COLO668 (cell line): ENCODE results near the gene DDX28.
A peak's percentile ranks its signal among the peaks of the same experiment; 100 is the strongest.
"Not testable (repeated sequence)": the region's sequence is repeated elsewhere in the genome, so short reads cannot be mapped to it uniquely, and the experiment has no call there.

Experiments used
- DNase-seq: peaks from one replicate; lab custom pipeline; 2025; ENCODE audit not compliant: unreplicated experiment; lab: John Stamatoyannopoulos, UW

DDX28 gene

GRCh38 chr16:67995423-67995822, 27.6 kb downstream of the DDX28 start:
- DNase-seq: no peak

GRCh38 chr16:67994040-67994408, 29.0 kb downstream of the DDX28 start:
- not testable (repeated sequence) for DNase-seq

- DNase-seq: peak; percentile 81
Observed at GRCh38 chr16:67993207-67994039, 29.6 kb downstream of the DDX28 start.

- no peak for DNase-seq
Observed at GRCh38 chr16:67992661-67993206, 30.3 kb downstream of the DDX28 start.

- DNase-seq: no peak
Observed at GRCh38 chr16:67990018-67990386, 33.0 kb downstream of the DDX28 start.

- no peak for DNase-seq
Observed at GRCh38 chr16:67989322-67990017, 33.6 kb downstream of the DDX28 start.

- no peak for DNase-seq
Observed at GRCh38 chr16:67988675-67989074, 34.4 kb downstream of the DDX28 start.

- DNase-seq: no peak
Observed at GRCh38 chr16:67987460-67988160, 35.4 kb downstream of the DDX28 start.

- no peak for DNase-seq
Observed at GRCh38 chr16:67986949-67987348, 36.1 kb downstream of the DDX28 start.

- DNase-seq: no peak
Observed at GRCh38 chr16:67982011-67982696, 40.9 kb downstream of the DDX28 start.

GRCh38 chr16:67979955-67980678, 42.9 kb downstream of the DDX28 start, which contains the start of gene DPEP3:
DPEP3 (minus strand) TSS chr16:67980499; CDS start chr16:67980380, 119 bp downstream.
- no peak for DNase-seq

GRCh38 chr16:67977469-67978227, 45.4 kb downstream of the DDX28 start:
- DNase-seq: no peak

- DNase-seq: no peak
Observed at GRCh38 chr16:67977005-67977404, 46.0 kb downstream of the DDX28 start.

GRCh38 chr16:67976205-67976604, 46.8 kb downstream of the DDX28 start:
- DNase-seq: no peak

- no peak for DNase-seq
Observed at GRCh38 chr16:67975321-67976105, 47.5 kb downstream of the DDX28 start.

- not testable (repeated sequence) for DNase-seq
Observed at GRCh38 chr16:67972285-67972684, 50.7 kb downstream of the DDX28 start.

- DNase-seq: no peak
Observed at GRCh38 chr16:67971111-67971510, 51.9 kb downstream of the DDX28 start.
